HG03280 (cell line): ENCODE data around the gene MPST.
"Not testable (repeated sequence)": the region's sequence is repeated elsewhere in the genome, so short reads cannot be mapped to it uniquely, and the experiment has no call there.

Experiments used
- ATAC-seq: cut with Tn5 transposase; IDR thresholded peaks from one replicate; pipeline ENCODE4 v1.9.1; 2021; ENCODE audit warnings: mild to moderate bottlenecking, moderate library complexity; ENCODE audit not compliant: unreplicated experiment

The MPST gene

DNA sequence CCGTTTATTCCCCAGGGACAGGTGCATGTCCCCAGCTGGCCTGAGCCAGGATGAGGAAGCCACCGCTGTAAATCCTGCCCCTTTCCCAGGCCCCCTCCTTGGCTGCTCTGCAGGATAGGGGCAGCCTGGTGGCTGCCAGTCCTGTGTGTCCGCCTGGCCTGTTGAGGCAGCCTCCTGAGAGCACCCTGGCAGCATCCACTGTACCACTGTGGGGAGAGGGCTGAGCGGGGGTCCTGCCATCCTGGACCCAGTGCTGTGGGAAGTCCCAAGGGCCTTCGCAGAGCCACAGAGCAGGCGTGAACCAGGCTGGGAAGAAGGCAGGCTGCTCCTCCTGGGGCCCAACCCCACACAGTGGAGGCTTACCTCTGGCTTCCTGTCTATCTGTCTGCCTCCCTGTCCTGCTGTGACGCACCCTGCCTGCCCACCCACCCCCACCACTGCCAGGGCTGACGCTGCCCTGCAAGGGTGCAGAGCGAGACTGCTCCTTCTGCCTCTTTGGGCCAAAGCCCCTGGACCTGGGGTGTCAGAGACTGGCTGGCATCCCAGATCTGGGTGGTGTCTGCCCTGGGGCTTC is 40.4 kb downstream of the MPST start:
- ATAC-seq = no peak

DNA sequence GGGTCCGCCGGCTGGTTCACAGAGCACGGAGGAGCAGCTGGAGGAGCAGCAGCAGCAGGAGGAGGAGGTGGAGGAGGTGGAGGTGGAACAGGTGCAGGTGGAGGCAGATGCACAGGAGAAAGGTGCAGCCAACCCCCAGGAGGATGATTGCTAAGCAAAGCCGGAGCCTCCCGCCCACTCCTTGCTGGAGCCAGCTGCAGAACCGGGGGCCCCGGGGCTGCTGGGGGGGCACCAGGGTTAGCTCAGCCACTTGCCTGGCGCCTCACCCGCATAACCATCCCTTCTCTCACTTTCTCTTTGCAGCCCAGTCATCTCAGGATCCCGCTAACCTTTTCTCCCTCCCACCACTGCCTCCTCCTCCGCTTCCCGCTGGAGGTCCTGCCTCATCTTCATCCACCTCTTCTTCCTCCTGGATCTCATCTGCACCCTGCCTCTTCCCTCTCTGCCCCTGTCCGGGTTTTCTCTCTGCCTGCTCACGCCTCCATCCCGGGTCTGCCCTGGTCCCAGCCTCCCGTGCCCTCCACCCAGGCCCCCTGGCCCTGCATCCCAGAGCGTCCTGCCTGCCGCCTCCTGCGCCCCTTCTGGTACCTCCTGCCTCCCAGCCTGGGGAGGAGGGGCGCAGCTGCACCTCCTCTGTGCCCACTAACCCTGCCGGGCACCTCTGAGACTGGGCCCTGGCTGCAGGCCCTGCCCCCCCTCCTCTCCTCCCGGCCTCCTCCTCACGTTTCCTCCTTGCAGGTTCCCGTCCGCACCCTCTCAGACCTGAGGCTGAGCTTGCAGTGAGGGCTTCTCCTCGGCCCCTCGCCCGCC is 41.5 kb downstream of the MPST start:
- no peak for ATAC-seq

DNA sequence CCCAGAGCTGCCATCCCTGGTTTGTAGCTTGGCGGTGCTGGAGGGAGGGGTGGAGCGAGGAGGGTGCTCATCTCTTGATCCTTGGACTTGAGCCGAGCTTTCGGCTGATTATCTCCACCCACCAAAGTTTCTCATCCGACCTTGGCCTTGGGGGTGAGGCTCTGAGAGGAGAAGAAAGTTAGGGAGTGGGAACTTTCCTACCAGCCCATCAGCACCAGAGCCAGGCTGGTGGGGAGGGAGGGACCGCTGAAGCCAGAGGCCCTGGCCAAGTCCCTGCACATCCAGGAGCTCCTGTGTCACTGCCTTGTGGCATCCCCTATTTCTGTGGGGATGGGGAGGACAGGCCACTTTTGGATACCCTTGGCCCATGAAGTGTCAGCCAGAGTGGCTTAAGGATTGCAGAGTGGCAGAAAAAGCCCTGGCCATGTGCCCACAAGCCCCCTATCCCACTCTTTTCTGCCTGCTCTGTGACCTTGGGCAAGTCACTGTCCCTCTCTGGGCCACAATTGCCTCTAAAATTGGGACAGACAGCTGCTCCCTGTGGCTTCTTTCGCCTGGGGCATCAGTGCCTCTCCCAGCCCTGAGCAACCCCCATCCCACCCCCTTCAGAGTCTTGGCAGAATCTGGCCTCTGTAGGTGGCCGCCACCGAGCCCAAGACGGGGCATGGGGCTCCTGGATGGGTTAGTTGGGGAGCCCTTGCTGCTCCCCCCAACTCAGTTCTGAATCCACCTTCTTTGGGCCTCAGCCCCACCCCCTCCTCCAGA is 42.3 kb downstream of the MPST start:
- ATAC-seq = no peak

DNA sequence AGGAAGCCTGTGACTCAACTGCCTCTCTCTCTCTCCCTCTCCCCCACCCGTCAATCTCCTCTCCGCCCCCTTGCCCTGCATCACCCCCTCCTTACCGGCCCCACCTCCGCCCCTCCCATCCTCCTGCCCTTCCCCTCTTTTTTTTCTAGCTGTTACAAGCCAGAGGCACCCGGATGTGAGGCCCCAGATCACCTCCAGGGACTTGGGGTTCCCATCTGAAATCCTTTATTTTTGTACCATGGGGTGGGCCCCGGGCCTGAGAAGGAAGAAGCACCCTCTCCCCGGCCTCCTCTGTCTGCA is 42.8 kb downstream of the MPST start:
- ATAC-seq = no peak

DNA sequence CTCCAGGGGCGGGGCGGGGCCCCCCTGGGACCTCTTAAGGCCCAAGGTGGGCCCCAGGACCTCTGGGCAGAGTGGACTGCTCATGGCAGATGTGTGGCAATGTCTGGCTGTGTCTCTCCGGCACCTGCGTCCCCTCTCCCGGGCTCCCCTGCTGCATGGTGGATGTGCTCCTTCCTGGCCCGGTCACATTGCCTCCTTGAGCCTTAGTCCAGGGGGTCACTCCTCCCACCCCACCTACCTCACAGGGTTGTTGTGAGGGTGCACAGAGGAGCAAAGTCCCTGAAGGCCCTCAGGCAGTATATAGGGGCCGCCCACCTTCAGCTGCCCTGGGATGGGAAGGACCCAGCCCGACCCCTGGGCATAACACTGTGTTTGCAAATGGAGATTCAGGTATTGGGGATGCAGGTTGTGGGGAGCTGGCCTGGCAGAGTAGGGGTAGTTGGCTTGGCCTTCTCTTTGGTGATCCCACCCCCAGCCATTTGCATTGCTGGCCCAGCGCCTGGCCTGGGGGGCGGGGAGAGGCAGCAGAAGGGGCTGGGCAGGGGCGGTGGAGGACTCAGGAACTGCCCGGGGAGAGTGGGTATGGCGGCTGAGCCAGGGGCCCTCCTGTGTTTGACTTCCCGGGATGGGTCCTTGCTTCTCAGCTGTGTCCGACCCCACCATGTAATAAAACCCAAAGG is 43.3 kb downstream of the MPST start:
- ATAC-seq = no peak

DNA sequence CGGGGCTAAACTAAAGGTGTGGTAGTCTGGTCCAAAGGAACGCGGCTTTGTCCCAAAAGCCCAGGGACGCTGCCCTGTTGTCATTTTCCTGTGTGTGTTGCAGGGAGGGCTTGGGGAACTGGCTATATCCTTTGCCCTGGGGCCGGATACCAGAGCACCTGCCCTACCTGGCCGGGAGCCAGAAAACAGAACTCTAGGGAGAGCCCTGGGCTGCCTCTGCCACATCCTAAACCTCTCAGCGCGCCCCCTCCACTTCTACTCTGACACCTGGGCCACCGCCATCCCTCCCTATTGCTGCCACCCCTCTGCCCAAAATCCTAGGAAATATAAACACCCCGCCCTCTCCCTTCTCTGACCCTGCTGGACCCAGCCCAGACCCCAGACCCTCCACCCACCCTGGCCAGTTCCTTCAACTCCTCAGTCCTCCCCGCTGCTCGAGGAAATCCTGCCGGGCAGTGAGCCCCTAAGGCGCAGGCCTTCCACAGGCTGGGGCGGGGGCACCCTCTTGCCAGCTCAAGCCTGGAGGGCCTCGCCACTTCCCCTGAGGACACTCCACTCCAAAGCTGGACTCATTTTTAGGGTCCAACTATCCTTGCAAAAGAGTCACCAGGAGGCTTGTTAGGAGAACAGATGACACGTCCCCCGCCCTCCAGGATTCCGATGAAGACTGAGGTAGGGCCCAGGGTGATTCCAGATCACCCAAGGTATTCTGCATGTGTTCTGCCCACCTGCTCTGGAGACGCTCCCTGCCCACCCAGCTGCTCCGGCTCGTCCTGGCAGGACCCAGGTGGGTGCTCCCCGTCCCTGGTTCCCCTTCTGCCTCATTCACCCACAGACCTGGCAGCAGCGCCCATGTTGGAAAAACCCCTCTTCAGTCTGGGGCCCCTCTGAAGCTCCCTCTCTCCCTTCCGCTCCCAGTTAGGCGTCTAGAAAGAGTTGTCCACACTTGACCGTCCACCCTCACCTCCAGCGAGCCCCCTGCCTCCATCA is 44.2 kb downstream of the MPST start:
- no peak for ATAC-seq

DNA sequence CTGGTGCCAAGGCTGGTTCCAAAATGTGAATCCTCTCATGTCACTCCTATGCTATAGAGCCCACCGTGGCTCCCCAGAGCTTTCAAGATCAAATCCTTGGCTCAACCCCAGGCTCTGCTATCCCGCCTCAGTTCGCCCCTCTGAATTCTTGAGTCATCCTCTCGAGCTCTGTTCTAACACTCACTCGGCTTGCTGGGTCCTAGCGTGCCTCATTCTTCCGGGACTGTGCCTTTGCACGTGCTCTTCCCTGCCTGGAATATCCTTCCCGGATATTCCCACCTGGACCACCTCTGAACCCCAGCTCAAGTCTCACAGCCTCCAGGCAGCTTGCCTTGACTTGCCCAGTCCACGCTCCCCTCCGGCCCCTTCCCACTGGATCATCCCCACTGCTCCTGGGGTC is 45.0 kb downstream of the MPST start:
- no peak for ATAC-seq

DNA sequence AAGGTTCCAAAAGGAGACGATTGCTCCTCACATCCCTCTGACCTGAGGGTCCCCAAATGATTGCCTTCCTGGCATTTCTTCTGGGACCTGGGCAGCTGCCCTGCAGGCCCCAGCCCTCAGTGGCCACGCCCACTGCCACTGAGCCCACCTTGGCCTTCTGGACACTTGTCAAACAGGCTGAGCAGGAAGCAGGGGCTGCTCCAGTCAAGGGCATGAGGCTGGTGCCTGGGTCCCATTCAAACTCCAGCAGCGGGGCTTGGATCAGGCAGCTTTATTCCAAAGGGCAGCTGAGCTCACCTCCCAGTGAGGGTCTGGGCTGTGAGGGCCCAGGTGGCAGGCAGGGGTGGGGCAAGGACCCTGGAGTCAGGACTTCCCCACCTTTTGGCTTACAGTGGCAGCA is 45.6 kb downstream of the MPST start:
- no peak for ATAC-seq

DNA sequence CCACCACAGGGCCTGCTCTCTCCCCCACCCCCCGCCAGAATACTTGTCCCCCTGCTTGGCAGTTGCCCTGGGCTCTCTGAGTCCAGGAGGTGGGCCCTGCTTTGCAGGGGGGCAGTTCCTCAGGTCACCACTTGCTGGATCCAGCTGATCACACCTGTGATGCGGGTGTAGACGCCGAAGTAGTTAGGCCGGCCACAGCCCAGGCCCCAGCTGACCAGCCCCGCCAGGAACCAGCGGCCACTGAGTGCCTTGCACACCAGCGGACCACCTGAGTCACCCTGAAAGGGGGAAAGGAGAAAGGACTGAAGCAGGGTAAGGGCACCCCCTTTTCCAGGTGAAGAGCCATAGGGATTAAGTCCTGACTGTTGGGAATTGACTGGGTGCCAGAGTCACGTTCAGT is 46.4 kb downstream of the MPST start:
- ATAC-seq = no peak

DNA sequence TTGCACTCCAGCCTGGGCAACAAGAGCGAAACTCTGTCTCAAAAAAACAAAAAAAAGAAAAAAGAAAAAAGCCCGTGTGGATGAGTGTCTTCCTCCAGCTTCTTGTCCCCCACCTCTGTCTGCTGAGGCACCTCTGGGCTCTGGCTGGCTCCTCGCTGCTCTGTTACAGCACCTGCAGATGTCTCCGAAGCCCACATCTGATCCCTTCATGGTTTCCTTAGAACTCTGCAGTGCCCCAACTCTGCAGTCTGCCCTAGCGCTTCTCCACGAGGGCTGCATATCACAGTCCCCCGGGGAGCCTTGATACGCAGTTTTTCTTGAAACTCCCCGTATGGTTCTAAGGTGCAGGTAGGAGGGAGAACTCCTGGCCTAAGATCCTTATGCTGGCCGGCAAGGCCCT is 47.9 kb downstream of the MPST start:
- ATAC-seq = no peak

DNA sequence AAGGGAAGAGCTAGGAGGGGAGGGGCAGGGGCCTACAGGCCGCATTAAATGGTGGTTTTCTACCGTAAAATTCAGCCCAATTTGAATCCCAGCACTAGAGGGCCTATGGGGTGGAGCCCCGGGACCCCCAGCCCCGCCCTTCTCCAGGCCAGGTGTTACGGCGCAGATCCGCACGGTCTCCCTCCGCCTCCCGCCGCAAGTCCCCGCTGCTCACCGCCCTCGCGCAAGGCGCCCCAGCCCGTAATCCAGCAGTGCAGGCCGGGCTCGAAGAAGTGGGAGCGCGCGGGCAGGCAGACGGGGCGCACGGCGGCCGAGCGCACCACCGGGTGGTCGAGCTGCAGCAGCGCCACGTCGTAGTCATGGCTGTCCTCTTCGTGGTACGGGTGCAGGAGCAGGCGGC is 49.3 kb downstream of the MPST start:
- ATAC-seq = no peak

DNA sequence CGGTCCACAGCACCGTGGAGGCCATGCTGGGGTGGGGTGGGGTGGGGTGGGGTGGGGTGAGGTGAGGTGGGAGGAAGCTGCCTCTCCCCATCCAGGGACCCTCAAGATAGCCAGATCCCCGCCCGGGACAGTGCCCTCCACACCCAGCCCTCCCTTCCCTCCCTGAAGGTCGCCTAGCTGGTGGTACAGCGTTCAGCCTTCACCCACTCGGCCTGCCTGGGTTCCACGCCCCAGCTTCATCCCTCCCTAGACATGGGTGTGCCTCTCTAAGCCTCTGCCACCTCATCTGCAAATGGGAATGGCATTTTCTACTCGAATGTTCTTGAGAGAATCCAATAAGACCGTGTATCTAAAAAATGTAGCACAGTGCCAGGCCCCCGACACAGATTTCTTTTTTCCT is 49.8 kb downstream of the MPST start:
- no peak for ATAC-seq

DNA sequence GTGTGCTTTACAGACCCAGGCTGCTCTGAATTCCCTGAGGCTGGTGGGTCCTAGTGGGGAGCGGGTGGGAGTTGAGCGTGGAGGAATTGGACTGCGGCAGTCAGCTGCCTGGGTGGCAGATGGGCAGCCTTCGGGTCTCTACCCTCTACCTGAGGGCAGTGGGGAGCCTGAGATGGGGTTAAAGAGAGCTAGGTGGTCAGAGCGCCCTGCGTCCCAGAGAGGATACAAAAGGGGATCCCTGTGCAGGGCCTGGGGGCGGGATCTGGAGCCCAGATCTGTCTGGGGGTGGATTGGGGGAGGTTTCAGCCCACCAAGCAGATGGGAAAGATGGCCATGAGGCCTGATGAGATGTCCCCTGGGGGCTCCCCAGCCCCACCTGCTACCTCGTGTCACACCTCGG is 50.2 kb downstream of the MPST start:
- ATAC-seq = no peak

DNA sequence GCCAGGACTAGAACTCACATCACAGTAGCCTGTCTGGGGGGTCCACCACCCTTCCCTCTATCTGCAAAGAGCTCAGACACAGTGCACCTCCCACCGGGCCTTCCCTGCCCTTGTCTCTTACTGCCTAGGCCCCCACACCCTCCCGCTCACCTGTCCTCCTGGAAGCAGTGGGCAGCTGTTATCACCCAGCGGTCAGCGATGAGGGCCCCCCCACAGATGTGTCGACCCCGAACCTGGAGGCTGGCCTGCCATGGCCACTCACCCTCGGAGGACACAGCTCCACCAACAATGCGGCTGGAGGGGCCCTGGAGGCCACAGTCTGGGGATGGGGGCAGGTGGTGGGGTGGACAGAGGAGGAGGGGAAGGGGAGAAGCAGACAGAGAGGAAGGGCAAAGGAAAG is 50.8 kb downstream of the MPST start:
- ATAC-seq = no peak

DNA sequence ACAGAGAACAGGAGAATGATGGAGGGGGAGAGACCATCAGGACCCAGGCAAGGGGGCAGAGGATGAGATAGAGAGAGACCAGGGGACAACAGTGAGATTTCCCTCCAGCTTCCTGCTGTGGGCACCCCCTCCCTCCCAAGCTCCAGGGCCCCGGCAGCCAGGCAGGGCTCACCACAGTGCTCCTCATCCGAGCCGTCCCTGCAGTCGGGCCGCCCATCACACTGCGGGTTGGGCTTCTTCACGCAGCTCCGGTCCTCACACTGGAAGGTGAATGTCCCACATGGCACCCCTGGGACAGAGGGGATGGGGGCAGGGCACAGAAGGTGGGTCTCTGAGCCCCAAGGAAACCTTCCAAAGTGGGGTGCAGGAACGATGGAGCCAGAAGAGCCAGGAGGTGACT is 51.2 kb downstream of the MPST start:
- no peak for ATAC-seq

DNA sequence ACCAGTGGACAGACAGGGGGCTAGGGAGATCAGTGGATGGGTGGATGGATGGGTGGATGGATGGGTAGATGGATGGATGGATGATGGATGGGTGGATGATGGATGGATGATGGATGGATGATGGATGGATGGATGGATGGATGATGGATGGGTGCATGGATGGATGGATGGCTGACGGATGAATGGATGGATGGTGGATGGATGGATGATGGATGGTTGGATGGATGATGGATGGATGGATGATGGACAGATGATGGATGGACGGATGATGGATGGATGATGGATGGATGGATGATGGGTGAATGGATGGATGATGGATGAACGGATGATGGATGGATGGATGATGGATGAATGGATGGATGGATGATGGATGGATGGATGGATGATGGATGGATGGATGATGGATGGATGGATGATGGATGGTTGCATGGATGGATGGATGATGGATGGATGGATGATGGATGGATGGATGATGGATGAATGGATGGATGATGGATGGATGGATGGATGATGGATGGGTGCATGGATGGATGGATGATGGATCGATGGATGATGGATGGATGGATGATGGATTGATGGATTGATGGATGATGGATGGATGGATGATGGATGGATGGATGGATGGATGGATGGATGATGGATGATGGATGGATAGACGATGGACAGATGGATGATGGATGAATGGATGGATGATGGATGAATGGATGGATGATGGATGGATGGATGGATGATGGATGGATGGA is 52.5 kb downstream of the MPST start:
- not testable (repeated sequence) for ATAC-seq

DNA sequence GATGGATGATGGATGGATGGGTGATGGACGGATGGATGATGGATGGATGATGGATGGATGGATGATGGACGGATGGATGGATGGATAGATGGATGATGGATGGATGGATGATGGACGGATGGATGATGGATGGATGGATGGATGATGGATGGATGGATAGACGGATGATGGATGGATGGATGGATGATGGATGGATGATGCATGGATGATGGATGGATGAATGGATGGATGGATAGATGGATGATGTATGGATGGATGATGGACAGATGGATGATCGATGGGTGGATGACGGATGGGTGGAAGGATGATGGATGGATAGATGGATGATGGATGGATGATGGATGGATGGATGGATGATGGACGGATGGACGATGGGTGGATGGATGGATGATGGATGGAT is 53.1 kb downstream of the MPST start:
- no peak for ATAC-seq

DNA sequence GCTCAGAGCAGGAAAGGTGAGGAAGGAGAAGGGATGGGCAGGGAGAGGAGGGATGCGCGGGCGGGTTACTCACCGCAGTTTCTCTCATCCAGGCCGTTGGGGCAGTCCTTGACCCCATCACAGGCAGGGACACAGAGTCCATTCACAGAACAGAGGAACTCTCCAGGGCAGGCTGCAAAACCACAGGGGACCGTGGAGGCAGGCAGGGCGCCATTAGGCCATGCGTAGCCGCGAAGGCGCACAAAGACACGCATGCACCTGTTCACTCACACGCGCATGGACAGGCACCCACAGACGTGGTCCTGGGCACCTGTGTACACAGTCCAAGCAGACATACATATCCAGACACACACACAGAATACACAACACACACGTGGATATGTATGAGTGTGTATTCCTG is 55.0 kb downstream of the MPST start:
- no peak for ATAC-seq

DNA sequence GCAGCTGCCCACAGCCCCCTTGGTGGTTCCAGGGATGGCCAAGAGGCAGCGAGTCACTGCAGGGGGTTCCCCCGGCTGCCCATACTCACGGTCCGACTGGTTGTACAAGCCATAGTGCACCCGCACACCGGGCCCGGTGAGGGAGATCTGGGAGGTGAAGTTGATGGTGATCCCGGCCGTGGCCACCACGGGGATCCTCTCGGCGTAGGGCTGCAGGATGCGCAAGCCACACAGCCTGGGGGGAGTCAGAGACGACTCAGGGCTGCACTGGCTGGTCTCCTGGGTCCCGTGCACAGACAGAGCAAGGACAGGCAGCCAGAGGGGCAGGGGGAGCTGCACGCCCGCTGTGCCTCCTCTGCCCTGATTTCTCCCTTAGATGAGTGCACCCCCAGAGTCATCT is 55.5 kb downstream of the MPST start:
- no peak for ATAC-seq
